CD1c-positive myeloid dendritic cell (primary cell): ENCODE measurements around the gene POU6F1.
"Not testable (repeated sequence)": the region's sequence is repeated elsewhere in the genome, so short reads cannot be mapped to it uniquely, and the experiment has no call there.

Source experiments
- DNase-seq: peaks from one replicate; pipeline ENCODE4 v3.0.0-alpha.2; 2016; ENCODE audit errors: extremely low spot score

The POU6F1 gene

GRCh38 chr12:51217968-51218606 lies at the start of gene POU6F1:
Gene POU6F1, minus strand, starts transcription at chr12:51218062. Its CDS starts 11,226 bp downstream, at chr12:51206836.
- DNase-seq: peak; percentile 80

GRCh38 chr12:51265024-51265423 lies 47.2 kb upstream of the POU6F1 start:
- no peak for DNase-seq

GRCh38 chr12:51264297-51264696 lies 46.4 kb upstream of the POU6F1 start:
- DNase-seq: no peak

GRCh38 chr12:51263341-51263740 lies 45.5 kb upstream of the POU6F1 start:
- DNase-seq: no peak

- DNase-seq: peak; percentile 44
Measured at GRCh38 chr12:51262758-51263177, 44.9 kb upstream of the POU6F1 start.

GRCh38 chr12:51259600-51259999 lies 41.7 kb upstream of the POU6F1 start:
- DNase-seq: not testable (repeated sequence)

- DNase-seq: no peak
Measured at GRCh38 chr12:51254536-51254935, 36.7 kb upstream of the POU6F1 start.

GRCh38 chr12:51253276-51253675 lies 35.4 kb upstream of the POU6F1 start:
- no peak for DNase-seq

- DNase-seq: no peak
Measured at GRCh38 chr12:51247523-51248206, 29.8 kb upstream of the POU6F1 start.

- DNase-seq: peak; percentile 93
Measured at GRCh38 chr12:51246254-51246853, 28.5 kb upstream of the POU6F1 start.

- DNase-seq: no peak
Measured at GRCh38 chr12:51245476-51246253, 27.8 kb upstream of the POU6F1 start.

- DNase-seq: no peak
Measured at GRCh38 chr12:51244269-51244668, 26.4 kb upstream of the POU6F1 start.

- DNase-seq: peak; percentile 75
Measured at GRCh38 chr12:51242876-51243275, 25.0 kb upstream of the POU6F1 start.

- DNase-seq: peak; percentile 82
Measured at GRCh38 chr12:51242120-51242519, 24.3 kb upstream of the POU6F1 start.

- no peak for DNase-seq
Measured at GRCh38 chr12:51240971-51241370, 23.1 kb upstream of the POU6F1 start.

- DNase-seq: peak; percentile 96
Measured at GRCh38 chr12:51238510-51239334, 20.9 kb upstream of the POU6F1 start, which contains the start of gene DAZAP2. Gene DAZAP2, plus strand, starts transcription at chr12:51238826. Its CDS starts 82 bp downstream, at chr12:51238908.

- no peak for DNase-seq
Measured at GRCh38 chr12:51238037-51238509, 20.2 kb upstream of the POU6F1 start.

GRCh38 chr12:51234530-51234929 lies 16.7 kb upstream of the POU6F1 start:
- DNase-seq: no peak

GRCh38 chr12:51232642-51233041 lies 14.8 kb upstream of the POU6F1 start:
- no peak for DNase-seq

- no peak for DNase-seq
Measured at GRCh38 chr12:51229116-51229809, 11.4 kb upstream of the POU6F1 start.
